Lower leg skin (tissue), 3 donors: ENCODE data around the gene TMPRSS11F.

Experiments used
- POLR2A ChIP-seq, 2 donors: fragments of 450-650 bp; IDR thresholded peaks; one replicate each; pipeline ENCODE4 v1.6.1; 2016 to 2017; ENCODE audit warnings: antibody characterized with exemption in 2 of 2, mild to moderate bottlenecking in 1 of 2, moderate library complexity in 1 of 2
- TF ChIP-seq, protein P1 (sequence below), 3 donors: fragments of 450-650 bp; IDR thresholded peaks; one replicate each; pipeline ENCODE4 v1.5.1; 2016; ENCODE audit warnings: antibody characterized with exemption in 3 of 3, mild to moderate bottlenecking in 3 of 3, moderate library complexity in 2 of 3

DNA sequence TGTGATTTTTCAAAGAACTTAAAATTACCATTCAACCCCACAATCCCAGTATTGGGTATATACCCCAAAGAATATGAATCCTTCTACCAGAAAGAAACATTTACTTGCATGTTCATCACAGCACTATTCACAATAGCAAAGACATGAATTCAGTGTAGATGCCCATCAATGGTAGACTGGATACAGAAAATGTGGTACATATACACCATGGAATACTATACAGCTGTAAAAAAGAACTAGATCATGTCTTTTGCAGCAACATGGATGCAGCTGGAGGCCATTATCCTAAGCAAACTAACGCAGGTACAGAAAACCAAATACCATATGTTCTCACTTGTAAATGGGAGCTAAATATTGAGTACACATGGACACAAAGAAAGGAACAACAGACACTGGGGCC lies 34.1 kb upstream of the TMPRSS11F start:
- TF ChIP-seq, protein P1, sequence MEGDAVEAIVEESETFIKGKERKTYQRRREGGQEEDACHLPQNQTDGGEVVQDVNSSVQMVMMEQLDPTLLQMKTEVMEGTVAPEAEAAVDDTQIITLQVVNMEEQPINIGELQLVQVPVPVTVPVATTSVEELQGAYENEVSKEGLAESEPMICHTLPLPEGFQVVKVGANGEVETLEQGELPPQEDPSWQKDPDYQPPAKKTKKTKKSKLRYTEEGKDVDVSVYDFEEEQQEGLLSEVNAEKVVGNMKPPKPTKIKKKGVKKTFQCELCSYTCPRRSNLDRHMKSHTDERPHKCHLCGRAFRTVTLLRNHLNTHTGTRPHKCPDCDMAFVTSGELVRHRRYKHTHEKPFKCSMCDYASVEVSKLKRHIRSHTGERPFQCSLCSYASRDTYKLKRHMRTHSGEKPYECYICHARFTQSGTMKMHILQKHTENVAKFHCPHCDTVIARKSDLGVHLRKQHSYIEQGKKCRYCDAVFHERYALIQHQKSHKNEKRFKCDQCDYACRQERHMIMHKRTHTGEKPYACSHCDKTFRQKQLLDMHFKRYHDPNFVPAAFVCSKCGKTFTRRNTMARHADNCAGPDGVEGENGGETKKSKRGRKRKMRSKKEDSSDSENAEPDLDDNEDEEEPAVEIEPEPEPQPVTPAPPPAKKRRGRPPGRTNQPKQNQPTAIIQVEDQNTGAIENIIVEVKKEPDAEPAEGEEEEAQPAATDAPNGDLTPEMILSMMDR (IDR thresholded peaks at IDR 0.05): no peak
- no peak for TF ChIP-seq POLR2A (IDR thresholded peaks at IDR 0.05)
